ENCODE data around the gene PSMD11. TPM values are rescaled to one million over a fixed set of nuclear protein-coding genes. Genes with fewer than 3 reads are reported as not detected.

PSMD11 gene
- total and polyA plus RNA-seq, 8 donors = 21.0 to 131 (median 31.9) TPM

DNA sequence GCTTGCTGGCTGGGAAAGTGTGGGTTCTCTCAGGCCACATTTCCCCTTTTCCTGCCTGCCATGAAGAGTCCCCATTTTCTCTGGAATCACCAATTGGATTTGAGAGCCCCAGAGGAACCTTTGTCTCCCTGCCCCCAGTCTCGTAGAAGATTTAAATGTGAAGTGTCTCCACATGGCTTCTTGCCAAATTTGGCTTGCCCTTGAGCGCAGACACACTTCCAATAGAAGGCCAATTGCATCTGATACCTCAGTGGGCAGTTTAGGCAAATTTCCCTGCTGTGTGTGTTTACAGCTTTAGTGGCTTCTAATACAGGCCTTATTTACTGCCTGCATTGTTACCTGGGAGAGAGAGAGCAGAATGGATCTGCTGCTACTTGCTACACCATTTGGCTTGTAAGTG is 72.1 kb downstream of the PSMD11 start:
- H3K4me3 ChIP-seq = no peak overlapping the region
- H3K36me3 ChIP-seq = no peaks in the 10 kb centered on the region
- intact Hi-C loops (cut with DNase I; ENCODE audit: low total_unique reads) = no loop called here
- no peak for DNase-seq
- H3K4me1 ChIP-seq = peaks cover 13 to 21% (median 18%) of the 10 kb centered on the region in 4 donors
- H3K27ac ChIP-seq = no peak overlapping the region
- H3K27me3 ChIP-seq = peaks cover 0 to 10% (median 0%) of the 10 kb centered on the region in 3 donors
- no peaks in the 10 kb centered on the region for H3K9me3 ChIP-seq
- 16 to 80% (median 38%) methylated on average over 2 of the region's 2 CpGs for WGBS, 5 donors
- TF ChIP-seq POLR2AphosphoS5 (IDR thresholded peaks at IDR 0.05) (no peak), EP300 (IDR thresholded peaks at IDR 0.05) (no peak), POLR2A (IDR thresholded peaks at IDR 0.05) (no peak)
- TF ChIP-seq, protein P1, sequence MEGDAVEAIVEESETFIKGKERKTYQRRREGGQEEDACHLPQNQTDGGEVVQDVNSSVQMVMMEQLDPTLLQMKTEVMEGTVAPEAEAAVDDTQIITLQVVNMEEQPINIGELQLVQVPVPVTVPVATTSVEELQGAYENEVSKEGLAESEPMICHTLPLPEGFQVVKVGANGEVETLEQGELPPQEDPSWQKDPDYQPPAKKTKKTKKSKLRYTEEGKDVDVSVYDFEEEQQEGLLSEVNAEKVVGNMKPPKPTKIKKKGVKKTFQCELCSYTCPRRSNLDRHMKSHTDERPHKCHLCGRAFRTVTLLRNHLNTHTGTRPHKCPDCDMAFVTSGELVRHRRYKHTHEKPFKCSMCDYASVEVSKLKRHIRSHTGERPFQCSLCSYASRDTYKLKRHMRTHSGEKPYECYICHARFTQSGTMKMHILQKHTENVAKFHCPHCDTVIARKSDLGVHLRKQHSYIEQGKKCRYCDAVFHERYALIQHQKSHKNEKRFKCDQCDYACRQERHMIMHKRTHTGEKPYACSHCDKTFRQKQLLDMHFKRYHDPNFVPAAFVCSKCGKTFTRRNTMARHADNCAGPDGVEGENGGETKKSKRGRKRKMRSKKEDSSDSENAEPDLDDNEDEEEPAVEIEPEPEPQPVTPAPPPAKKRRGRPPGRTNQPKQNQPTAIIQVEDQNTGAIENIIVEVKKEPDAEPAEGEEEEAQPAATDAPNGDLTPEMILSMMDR (IDR thresholded peaks at IDR 0.05) = no peak

DNA sequence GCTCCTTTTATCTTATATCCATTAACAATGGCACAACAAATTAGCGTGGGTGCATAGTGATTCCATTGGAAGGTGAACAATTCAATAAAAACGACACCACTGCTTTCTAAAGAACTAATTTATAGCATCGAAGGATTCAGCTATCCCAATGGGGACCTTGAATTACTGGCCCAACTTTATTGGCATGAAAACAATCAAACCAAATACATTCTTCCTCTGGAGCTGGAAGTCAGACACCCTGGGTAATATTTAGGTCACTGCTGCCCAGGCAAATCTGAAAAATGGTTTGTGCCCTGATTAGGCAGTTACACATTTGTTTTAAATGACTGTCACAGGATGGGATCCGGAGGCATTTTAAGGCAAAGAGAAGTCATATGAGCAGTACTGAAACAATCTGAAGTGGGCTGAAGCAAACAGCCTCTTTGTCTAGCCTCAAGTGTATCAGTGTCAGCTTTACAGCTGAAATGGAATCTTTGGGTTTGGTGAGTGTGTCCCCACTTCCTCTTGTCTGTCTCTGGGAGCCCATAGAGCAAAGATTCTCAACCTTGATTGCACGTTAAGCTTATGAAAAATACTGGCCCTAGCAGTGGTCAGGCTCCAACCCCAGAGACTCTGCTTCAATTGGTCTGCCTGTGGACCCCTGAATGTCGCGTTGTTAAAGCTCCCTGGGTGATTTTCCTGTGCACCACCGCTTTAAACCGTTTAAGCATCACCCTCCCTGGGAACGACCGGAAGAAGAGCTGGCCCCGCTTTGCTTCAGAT is 72.8 kb downstream of the PSMD11 start:
- DNase-seq = no peak
- WGBS, 5 donors = 84 to 89% (median 86%) methylated on average over 12 of the region's 12 CpGs
- H3K27me3 ChIP-seq = peaks cover 0 to 10% (median 0%) of the 10 kb centered on the region in 3 donors
- no peak overlapping the region for H3K4me3 ChIP-seq
- intact Hi-C loops (cut with DNase I; ENCODE audit: low total_unique reads) = no loop called here
- no peaks in the 10 kb centered on the region for H3K9me3 ChIP-seq
- no peak overlapping the region for H3K27ac ChIP-seq
- no peak for TF ChIP-seq POLR2AphosphoS5 (IDR thresholded peaks at IDR 0.05)
- no peak for TF ChIP-seq EP300 (IDR thresholded peaks at IDR 0.05)
- no peak for TF ChIP-seq POLR2A (IDR thresholded peaks at IDR 0.05)
- TF ChIP-seq, protein P1 (IDR thresholded peaks at IDR 0.05) = no peak
- H3K4me1 ChIP-seq = peaks cover 13 to 21% (median 18%) of the 10 kb centered on the region in 4 donors
- no peaks in the 10 kb centered on the region for H3K36me3 ChIP-seq

DNA sequence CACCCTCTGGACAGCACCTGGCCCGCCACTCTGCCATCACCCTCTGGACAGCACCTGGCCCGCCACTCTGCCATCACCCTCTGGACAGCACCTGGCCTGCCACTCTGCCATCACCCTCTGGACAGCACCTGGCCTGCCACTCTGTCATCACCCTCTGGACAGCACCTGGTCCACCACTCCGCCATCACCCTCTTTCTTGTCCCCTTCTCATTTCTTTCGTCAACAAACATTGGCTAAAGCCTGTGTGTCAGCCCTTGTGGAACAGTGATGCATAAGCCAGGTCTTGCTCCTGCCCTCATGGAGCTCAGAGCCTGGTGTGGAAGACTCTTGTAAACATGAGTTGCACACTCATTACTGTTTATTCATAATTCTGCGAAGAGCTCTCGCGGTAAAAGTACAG is 73.7 kb downstream of the PSMD11 start:
- H3K27me3 ChIP-seq = peaks cover 0 to 10% (median 0%) of the 10 kb centered on the region in 3 donors
- intact Hi-C loops (cut with DNase I; ENCODE audit: low total_unique reads) = no loop called here
- H3K4me1 ChIP-seq = peaks cover 13 to 21% (median 18%) of the 10 kb centered on the region in 4 donors
- H3K27ac ChIP-seq = no peak overlapping the region
- H3K4me3 ChIP-seq = no peak overlapping the region
- no peaks in the 10 kb centered on the region for H3K36me3 ChIP-seq
- TF ChIP-seq POLR2AphosphoS5 (IDR thresholded peaks at IDR 0.05) (no peak), EP300 (IDR thresholded peaks at IDR 0.05) (no peak), POLR2A (IDR thresholded peaks at IDR 0.05) (no peak)
- TF ChIP-seq, protein P1 (IDR thresholded peaks at IDR 0.05) = no peak
- DNase-seq = no peak
- no peaks in the 10 kb centered on the region for H3K9me3 ChIP-seq
- 84 to 96% (median 94%) methylated on average over 5 to 7 of the region's 7 CpGs for WGBS, 5 donors

DNA sequence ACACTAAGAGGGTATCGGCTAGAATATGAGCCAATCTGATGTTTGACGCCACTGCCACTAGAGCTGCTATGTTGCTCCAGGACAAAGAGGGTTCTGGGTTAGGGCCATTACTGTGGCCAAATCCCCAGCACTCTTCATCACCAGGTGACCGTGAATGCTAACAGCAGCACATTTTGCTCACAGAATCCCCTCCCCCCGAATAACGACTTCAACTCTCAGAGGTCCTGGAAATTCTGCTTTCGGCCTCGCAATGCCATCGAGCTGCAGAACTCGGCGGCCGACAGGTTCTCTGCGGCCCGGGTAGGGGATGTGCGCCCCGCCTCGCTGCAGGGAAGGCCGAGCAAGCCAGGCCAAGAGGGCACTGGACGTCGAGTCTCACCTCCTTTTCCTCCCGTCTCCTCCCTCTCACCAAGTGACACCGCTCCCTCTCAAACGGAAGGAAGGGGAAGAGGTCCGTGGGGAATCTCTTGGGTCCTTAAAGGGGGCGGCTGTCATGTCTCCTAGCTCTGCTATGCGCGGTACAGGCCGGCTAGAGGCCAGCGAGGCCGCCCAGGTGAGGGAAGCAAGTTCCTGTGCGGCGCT is 74.4 kb downstream of the PSMD11 start:
- DNase-seq = peak in 1 of 2 donors; percentile 17
- 32 to 53% (median 46%) methylated on average over 15 to 31 of the region's 31 CpGs for WGBS, 5 donors
- H3K4me1 ChIP-seq = peaks cover 13 to 21% (median 18%) of the 10 kb centered on the region in 4 donors
- TF ChIP-seq EP300 (IDR thresholded peaks at IDR 0.05) (no peak), POLR2AphosphoS5 (IDR thresholded peaks at IDR 0.05) (no peak)
- intact Hi-C loops (cut with DNase I; ENCODE audit: low total_unique reads) = no loop called here
- H3K4me3 ChIP-seq = peak overlapping the region; percentile 50 to 55 (median 55)
- no peaks in the 10 kb centered on the region for H3K36me3 ChIP-seq
- peaks cover 0 to 10% (median 0%) of the 10 kb centered on the region in 3 donors for H3K27me3 ChIP-seq
- H3K27ac ChIP-seq = peak overlapping the region in 1 of 5 donors; percentile 30
- no peaks in the 10 kb centered on the region for H3K9me3 ChIP-seq
